ENCODE data around the gene FOXP1. TPM values are rescaled to one million over a fixed set of nuclear protein-coding genes. Genes with fewer than 3 reads are reported as not detected.

Gene FOXP1
- total and polyA plus RNA-seq, 8 donors, result 12.3 to 215 (median 117) TPM

DNA sequence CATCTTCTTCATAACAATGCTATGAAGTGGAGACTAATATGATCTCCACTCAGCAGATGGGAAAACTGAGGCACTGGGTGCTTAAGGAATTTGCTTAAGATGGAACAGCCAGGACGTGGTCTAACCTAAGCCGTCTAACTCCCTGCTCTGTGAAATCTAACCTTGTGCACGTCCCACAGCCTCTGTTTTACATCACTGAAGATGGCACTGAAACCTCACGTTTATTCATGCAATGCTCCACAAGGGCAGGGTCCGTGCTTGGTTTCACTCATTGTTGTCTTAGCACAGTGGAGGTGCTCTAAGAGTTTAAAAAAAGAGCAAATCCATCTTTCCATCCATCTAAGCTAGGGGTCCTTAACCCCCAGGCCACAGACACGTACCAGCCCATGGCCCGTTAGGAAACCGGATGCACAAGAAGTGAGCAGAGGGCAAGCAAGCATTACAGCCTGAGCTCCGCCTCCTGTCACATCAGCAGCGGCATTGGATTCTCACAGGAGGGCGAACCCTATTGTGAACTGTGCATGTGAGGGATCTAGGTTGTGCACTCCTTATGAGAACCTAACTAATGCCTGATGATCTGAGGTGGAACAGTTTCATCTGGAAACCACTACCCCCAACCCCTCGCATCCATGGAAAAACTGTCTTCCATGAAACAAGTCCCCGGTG lies 118.0 kb downstream of the FOXP1 start:
- no peaks in the 10 kb centered on the region for H3K36me3 ChIP-seq
- H3K4me3 ChIP-seq, result no peak overlapping the region
- TF ChIP-seq POLR2AphosphoS5 (IDR thresholded peaks at IDR 0.05) (no peak), EP300 (IDR thresholded peaks at IDR 0.05) (no peak)
- no peaks in the 10 kb centered on the region for H3K27me3 ChIP-seq
- intact Hi-C loops (cut with DNase I; ENCODE audit: low total_unique reads), result no loop called here
- no peak for DNase-seq
- H3K9me3 ChIP-seq, result no peaks in the 10 kb centered on the region
- H3K4me1 ChIP-seq, result peaks cover 0 to 26% (median 0%) of the 10 kb centered on the region in 4 donors
- 87 to 94% (median 90%) methylated on average over 12 to 13 of the region's 13 CpGs for whole genome bisulfite sequencing, 5 donors
- no peak overlapping the region for H3K27ac ChIP-seq

DNA sequence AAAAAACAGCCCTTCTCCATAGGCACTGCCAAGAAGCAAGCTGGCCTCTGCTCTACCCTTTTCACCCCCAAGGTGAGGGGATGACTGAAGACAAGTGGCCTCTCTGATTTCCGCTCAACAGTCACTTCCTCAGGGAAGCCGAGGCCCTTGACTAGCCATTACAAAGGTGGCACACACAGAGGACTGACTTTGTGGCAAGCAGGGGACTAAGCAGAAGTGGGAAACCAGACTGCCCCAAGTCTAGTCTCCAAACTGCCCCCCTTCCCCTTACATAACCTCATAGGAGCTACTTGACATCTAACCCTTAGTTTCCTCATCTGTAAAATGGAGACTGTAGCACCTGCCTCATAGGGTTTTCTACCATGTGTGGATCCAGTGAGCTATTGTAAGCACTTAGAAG lies 118.9 kb downstream of the FOXP1 start:
- Histone ChIP-seq H3K4me3 (no peak overlapping the region), H3K9me3 (no peaks in the 10 kb centered on the region), H3K4me1 (peaks cover 0 to 25% (median 0%) of the 10 kb centered on the region in 4 donors), H3K27ac (no peak overlapping the region), H3K36me3 (no peaks in the 10 kb centered on the region), H3K27me3 (no peaks in the 10 kb centered on the region)
- intact Hi-C loops (cut with DNase I; ENCODE audit: low total_unique reads), result no loop called here
- 77 to 94% (median 84%) methylated on average over 2 of the region's 2 CpGs for WGBS, 5 donors
- TF ChIP-seq EP300 (IDR thresholded peaks at IDR 0.05) (no peak), POLR2A (IDR thresholded peaks at IDR 0.05) (no peak), CTCF (IDR thresholded peaks at IDR 0.05) (no peak), POLR2AphosphoS5 (IDR thresholded peaks at IDR 0.05) (no peak)
- DNase-seq, result no peak

DNA sequence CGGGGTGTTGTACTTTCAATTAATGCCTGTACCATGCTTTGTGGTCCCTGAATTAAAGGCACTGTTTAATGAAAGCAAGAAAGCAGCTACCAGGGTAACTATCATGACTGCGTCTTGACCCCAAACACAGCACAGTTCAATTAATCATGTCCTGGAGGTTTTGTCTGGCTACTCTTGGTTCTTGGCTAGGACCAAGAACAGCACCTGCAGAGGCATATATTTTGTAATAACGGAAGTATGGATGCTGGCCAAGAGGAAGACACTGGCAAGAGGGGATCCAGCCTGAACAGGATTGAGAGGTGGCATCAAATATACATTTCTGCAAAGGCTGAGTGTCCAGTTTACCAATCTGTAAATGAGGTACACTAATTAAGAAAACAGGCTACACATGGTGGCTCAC lies 119.9 kb downstream of the FOXP1 start:
- Histone ChIP-seq H3K9me3 (no peaks in the 10 kb centered on the region), H3K4me1 (peaks cover 0 to 15% (median 0%) of the 10 kb centered on the region in 4 donors), H3K36me3 (no peaks in the 10 kb centered on the region), H3K27me3 (no peaks in the 10 kb centered on the region), H3K27ac (no peak overlapping the region), H3K4me3 (no peak overlapping the region)
- intact Hi-C loops (cut with DNase I; ENCODE audit: low total_unique reads), result no loop called here
- TF ChIP-seq POLR2AphosphoS5 (IDR thresholded peaks at IDR 0.05) (no peak), CTCF (IDR thresholded peaks at IDR 0.05) (no peak), POLR2A (IDR thresholded peaks at IDR 0.05) (no peak), EP300 (IDR thresholded peaks at IDR 0.05) (no peak)
- no peak for DNase-seq
- WGBS, 5 donors, result 76 to 91% (median 88%) methylated on average over 3 of the region's 3 CpGs

DNA sequence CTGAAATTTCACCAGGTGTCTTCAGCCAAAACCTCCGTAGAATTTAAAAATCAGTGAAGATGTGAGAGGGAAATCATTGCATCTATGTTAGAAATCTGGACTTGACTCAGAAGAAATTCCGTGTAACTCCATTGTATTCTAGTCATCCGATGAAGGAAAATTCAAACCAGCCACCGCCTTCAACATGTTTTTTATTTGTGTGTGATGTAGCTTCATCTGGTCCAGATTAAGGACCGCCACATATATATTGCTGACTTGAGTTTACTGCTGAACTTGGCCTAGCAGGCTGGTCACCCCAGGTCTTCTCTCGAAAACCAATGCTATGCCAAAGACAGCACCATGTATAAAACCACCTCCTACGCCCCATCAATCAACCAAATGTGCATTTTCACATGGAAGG lies 120.9 kb downstream of the FOXP1 start:
- intact Hi-C loops (cut with DNase I; ENCODE audit: low total_unique reads), result no loop called here
- Histone ChIP-seq H3K4me1 (peaks cover 0 to 17% (median under 1%) of the 10 kb centered on the region in 4 donors), H3K4me3 (no peak overlapping the region), H3K9me3 (no peaks in the 10 kb centered on the region), H3K36me3 (no peaks in the 10 kb centered on the region), H3K27ac (no peak overlapping the region), H3K27me3 (no peaks in the 10 kb centered on the region)
- DNase-seq, result no peak
- TF ChIP-seq CTCF (IDR thresholded peaks at IDR 0.05), result no peak
- no peak for TF ChIP-seq POLR2AphosphoS5 (IDR thresholded peaks at IDR 0.05)
- TF ChIP-seq EP300 (IDR thresholded peaks at IDR 0.05), result no peak
- TF ChIP-seq POLR2A (IDR thresholded peaks at IDR 0.05), result no peak
- WGBS, 5 donors, result 94 to 98% (median 98%) methylated on average over 7 of the region's 7 CpGs
